Omental fat pad (tissue), 4 donors: ENCODE data around the gene MCM5. TPM values are rescaled to one million over a fixed set of nuclear protein-coding genes. Genes with fewer than 3 reads are reported as not detected.
"Not testable (repeated sequence)": the region's sequence is repeated elsewhere in the genome, so short reads cannot be mapped to it uniquely, and the experiment has no call there.

Experiments used
- ATAC-seq: fragments of 150-250 bp; one replicate; pipeline ENCODE4 v1.9.1; 2016; ENCODE audit warnings: mild to moderate bottlenecking, moderate library complexity; ENCODE audit not compliant: low FRiP score
- DNase-seq: peaks from one replicate; pipeline ENCODE4 v3.0.0-alpha.2; 2019; ENCODE audit warnings: low spot score
- total RNA-seq, 4 donors: library from RNA; depleted of rRNA; stranded (reverse); fragments of >200 nt; gene quantifications; one replicate each; pipeline ENCODE4 v1.1.0, GENCODE V29; 2016
- TF ChIP-seq, protein P1 (sequence below), 3 donors: fragments of 450-650 bp; IDR thresholded peaks; one replicate each; pipeline ENCODE4 v1.5.1; 2016 to 2017; ENCODE audit warnings: antibody characterized with exemption in 3 of 3, mild to moderate bottlenecking in 3 of 3, moderate library complexity in 2 of 3

The MCM5 gene
- total RNA-seq, 4 donors from 2014 or later, result 10.5 to 22.5 (median 13.9) TPM

DNA sequence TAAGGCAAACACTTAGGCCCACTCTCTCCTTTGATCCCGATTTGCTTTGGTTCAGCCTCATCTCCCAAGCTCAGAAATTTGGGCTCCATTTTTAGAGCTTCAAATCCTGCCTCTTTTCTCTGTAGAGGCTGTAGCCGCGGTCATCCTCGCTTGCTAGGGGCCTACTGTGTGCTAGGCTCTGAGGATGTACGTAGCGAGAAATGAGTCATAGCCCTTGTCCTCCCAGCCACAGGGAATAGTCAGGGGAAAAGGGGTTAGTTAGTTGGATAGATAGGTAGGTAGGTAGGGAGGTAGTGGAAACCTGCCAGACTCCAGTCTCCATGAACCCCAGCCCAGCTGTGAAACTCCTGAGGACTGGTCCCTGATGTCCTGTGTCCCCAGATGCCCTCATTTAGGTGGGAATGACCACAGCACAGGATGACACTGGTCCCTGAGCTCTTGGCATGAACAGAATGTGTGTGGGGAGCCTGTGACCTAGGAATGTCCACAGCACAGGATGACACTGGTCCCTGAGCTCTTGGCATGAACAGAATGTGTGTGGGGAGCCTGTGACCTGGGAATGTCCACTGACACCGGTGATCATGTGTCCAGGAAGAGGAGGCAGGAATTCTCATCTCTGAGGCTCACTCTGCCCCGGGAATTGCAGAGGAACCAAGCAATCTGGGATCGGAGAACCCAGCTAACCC, 40.4 kb upstream of the MCM5 start:
- DNase-seq (no peak), ATAC-seq (no peak)
- TF ChIP-seq, protein P1, sequence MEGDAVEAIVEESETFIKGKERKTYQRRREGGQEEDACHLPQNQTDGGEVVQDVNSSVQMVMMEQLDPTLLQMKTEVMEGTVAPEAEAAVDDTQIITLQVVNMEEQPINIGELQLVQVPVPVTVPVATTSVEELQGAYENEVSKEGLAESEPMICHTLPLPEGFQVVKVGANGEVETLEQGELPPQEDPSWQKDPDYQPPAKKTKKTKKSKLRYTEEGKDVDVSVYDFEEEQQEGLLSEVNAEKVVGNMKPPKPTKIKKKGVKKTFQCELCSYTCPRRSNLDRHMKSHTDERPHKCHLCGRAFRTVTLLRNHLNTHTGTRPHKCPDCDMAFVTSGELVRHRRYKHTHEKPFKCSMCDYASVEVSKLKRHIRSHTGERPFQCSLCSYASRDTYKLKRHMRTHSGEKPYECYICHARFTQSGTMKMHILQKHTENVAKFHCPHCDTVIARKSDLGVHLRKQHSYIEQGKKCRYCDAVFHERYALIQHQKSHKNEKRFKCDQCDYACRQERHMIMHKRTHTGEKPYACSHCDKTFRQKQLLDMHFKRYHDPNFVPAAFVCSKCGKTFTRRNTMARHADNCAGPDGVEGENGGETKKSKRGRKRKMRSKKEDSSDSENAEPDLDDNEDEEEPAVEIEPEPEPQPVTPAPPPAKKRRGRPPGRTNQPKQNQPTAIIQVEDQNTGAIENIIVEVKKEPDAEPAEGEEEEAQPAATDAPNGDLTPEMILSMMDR (IDR thresholded peaks at IDR 0.05), result no peak

DNA sequence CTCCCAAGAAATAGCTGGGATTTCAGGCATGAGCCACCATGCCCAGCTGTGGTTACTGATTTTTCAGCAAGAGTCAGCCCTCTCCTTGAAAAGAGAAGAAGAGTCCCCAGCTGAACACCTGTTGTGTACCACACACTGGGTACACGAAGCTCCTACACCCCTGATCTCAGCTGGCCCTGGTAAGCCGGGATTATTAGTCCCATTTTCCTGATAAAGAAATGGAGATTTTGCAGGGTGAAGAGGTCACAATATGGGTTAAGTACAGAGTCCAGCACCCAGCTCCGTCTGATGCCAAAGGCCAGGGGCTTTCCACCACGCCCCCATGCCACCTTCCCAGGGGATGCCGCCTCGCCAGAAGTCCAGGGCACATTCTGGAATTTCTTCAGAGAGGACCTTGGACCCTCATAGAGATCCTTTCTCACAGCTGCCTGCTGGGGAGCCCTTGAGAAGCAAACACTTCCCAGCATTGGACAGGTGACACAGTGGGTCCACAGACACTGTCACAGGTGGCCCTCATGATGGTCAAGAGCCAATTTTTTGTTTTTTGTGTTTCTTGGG, 38.9 kb upstream of the MCM5 start:
- no peak for DNase-seq
- no peak for ATAC-seq
- TF ChIP-seq, protein P1 (IDR thresholded peaks at IDR 0.05), result no peak

DNA sequence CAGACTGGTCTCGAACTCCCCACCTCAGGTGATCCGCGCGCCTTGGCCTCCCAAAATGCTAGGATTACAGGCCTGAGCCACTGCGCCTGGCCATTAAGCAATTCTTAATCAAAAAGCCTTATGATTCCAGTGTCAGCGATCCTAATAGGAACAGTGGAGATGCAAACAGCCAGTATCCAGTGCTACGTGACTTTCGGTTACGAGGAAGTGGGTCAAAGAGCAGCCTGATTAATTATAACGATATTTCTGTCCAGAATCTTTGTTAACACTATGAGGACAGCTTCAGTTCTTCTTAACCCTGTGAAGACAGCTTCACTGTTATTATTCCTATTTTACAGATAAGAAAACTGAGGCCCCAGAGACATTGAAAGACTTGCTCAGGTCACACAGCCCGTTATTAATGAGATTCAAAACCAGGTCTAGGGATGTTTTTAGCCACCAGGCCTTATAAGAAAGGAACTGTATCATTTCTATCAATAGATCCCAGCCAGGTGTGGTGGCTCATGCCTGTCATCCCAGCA, 36.3 kb upstream of the MCM5 start:
- TF ChIP-seq, protein P1 (IDR thresholded peaks at IDR 0.05), result no peak
- DNase-seq (no peak), ATAC-seq (no peak)

DNA sequence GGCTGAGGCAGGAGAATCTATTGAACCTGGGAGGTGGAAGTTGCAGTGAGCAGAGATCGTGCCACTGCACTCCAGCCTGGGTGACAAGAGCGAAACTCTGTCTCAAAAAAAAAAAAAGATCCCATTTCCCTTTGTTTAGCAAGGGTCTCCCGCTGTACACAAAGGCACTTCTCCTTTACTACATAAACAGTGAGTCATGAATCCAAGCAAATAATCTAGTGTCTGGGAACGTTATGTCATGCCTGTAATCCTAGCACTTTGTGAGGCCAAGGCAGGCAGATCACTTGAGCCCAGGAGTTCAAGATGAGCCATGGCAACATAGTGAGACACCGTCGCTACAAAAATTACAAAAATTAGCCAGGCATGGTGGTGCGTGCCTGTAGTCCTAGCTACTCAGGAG, 35.7 kb upstream of the MCM5 start:
- DNase-seq, ATAC-seq: not testable (repeated sequence)

GRCh38 chr22:35367331-35367886, 32.5 kb upstream of the MCM5 start:
- TF ChIP-seq, protein P1 (IDR thresholded peaks at IDR 0.05), result no peak
- ATAC-seq, result no peak
- DNase-seq, result no peak

- TF ChIP-seq, protein P1 (IDR thresholded peaks at IDR 0.05), result no peak
- ATAC-seq (no peak), DNase-seq (no peak)
Measured at GRCh38 chr22:35368386-35368785, 31.6 kb upstream of the MCM5 start.

DNA sequence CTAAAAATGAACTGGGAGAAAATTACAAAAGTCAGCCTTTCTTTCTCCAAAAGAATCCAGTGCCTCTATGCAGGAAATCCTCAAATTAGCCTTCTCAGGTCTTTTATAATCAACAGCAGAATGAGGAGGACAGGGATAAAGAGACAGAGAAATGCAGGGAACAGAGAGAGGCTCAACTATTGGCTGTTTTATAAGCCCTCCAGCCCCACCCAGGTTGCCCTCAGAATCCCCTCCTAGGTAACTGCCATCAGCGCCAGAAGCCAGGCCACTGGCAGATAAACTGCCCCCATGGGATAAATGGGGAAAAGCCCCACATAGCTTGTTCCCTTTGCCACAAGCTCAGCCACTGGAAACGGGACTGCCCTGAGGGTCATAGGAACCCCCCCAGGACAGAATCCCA, 29.9 kb upstream of the MCM5 start:
- ATAC-seq (no peak), DNase-seq (no peak)
- TF ChIP-seq, protein P1 (IDR thresholded peaks at IDR 0.05), result no peak
